ENCODE measurements around the gene HGD. TPM values are rescaled to one million over a fixed set of nuclear protein-coding genes. Genes with fewer than 3 reads are reported as not detected.

Gene HGD
- total and polyA plus RNA-seq, 4 donors, result 1.8 to 2.6 (median 2.3) TPM

- no peak overlapping the region for H3K27ac ChIP-seq (ENCODE audit: low read depth in 1 of 2, low read length in 1 of 2)
- peaks cover 0 to 3% (median 1%) of the 10 kb centered on the region in 4 donors for H3K36me3 ChIP-seq (ENCODE audit: control insufficient read depth in 4 of 4, insufficient read depth in 4 of 4, low read length in 4 of 4)
- H3K9ac ChIP-seq (ENCODE audit: insufficient read depth in 1 of 2, low read length in 2 of 2), result no peak overlapping the region
- no peaks in the 10 kb centered on the region for H3K9me3 ChIP-seq (ENCODE audit: control insufficient read depth in 4 of 4, insufficient read depth in 3 of 4, low read length in 3 of 4)
- no peak for TF ChIP-seq CTCF (IDR thresholded peaks at IDR 0.05; ENCODE audit: control extremely low read depth, extremely low read depth)
- no peaks in the 10 kb centered on the region for H3K27me3 ChIP-seq (ENCODE audit: control insufficient read depth in 3 of 3, insufficient read depth in 3 of 3, low read length in 2 of 3)
- H3K4me1 ChIP-seq (ENCODE audit: control insufficient read depth in 5 of 5, insufficient read depth in 5 of 5, low read length in 5 of 5), result no peaks in the 10 kb centered on the region
- DNase-seq (no peak), ATAC-seq (ENCODE audit: insufficient read depth, low FRiP score) (no peak)
- H3K4me3 ChIP-seq, result no peak overlapping the region
Observed at GRCh38 chr3:120713262-120713661, 31.2 kb upstream of the HGD start.

GRCh38 chr3:120710369-120710768 is 28.3 kb upstream of the HGD start:
- H3K4me1 ChIP-seq (ENCODE audit: control insufficient read depth in 5 of 5, insufficient read depth in 5 of 5, low read length in 5 of 5), result no peaks in the 10 kb centered on the region
- no peaks in the 10 kb centered on the region for H3K27me3 ChIP-seq (ENCODE audit: control insufficient read depth in 3 of 3, insufficient read depth in 3 of 3, low read length in 2 of 3)
- ATAC-seq (ENCODE audit: insufficient read depth, low FRiP score), result no peak
- no peak overlapping the region for H3K4me3 ChIP-seq
- no peaks in the 10 kb centered on the region for H3K9me3 ChIP-seq (ENCODE audit: control insufficient read depth in 4 of 4, insufficient read depth in 3 of 4, low read length in 3 of 4)
- no peak overlapping the region for H3K27ac ChIP-seq (ENCODE audit: low read depth in 1 of 2, low read length in 1 of 2)
- H3K9ac ChIP-seq (ENCODE audit: insufficient read depth in 1 of 2, low read length in 2 of 2), result no peak overlapping the region
- no peak for TF ChIP-seq CTCF (IDR thresholded peaks at IDR 0.05; ENCODE audit: control extremely low read depth, extremely low read depth)
- WGBS, 2 donors, result 92 to 96% methylated on average over 1 of the region's 1 CpG
- peaks cover 0 to 3% (median 1%) of the 10 kb centered on the region in 4 donors for H3K36me3 ChIP-seq (ENCODE audit: control insufficient read depth in 4 of 4, insufficient read depth in 4 of 4, low read length in 4 of 4)
- DNase-seq, result no peak

- H3K4me1 ChIP-seq (ENCODE audit: control insufficient read depth in 5 of 5, insufficient read depth in 5 of 5, low read length in 5 of 5), result no peaks in the 10 kb centered on the region
- H3K9me3 ChIP-seq (ENCODE audit: control insufficient read depth in 4 of 4, insufficient read depth in 3 of 4, low read length in 3 of 4), result no peaks in the 10 kb centered on the region
- no peaks in the 10 kb centered on the region for H3K27me3 ChIP-seq (ENCODE audit: control insufficient read depth in 3 of 3, insufficient read depth in 3 of 3, low read length in 2 of 3)
- DNase-seq (no peak), ATAC-seq (ENCODE audit: insufficient read depth, low FRiP score) (no peak)
- no peak overlapping the region for H3K27ac ChIP-seq (ENCODE audit: low read depth in 1 of 2, low read length in 1 of 2)
- no peak overlapping the region for H3K9ac ChIP-seq (ENCODE audit: insufficient read depth in 1 of 2, low read length in 2 of 2)
- H3K36me3 ChIP-seq (ENCODE audit: control insufficient read depth in 4 of 4, insufficient read depth in 4 of 4, low read length in 4 of 4), result peaks cover 0 to 11% (median 1%) of the 10 kb centered on the region in 4 donors
- no peak for TF ChIP-seq CTCF (IDR thresholded peaks at IDR 0.05; ENCODE audit: control extremely low read depth, extremely low read depth)
- no peak overlapping the region for H3K4me3 ChIP-seq
Observed at GRCh38 chr3:120708408-120708807, 26.4 kb upstream of the HGD start.

GRCh38 chr3:120706950-120707349 is 24.9 kb upstream of the HGD start:
- Histone ChIP-seq H3K9ac (ENCODE audit: insufficient read depth in 1 of 2, low read length in 2 of 2) (no peak overlapping the region), H3K27me3 (ENCODE audit: control insufficient read depth in 3 of 3, insufficient read depth in 3 of 3, low read length in 2 of 3) (no peaks in the 10 kb centered on the region), H3K4me3 (no peak overlapping the region), H3K36me3 (ENCODE audit: control insufficient read depth in 4 of 4, insufficient read depth in 4 of 4, low read length in 4 of 4) (peaks cover 3 to 15% (median 3%) of the 10 kb centered on the region in 4 donors), H3K9me3 (ENCODE audit: control insufficient read depth in 4 of 4, insufficient read depth in 3 of 4, low read length in 3 of 4) (peaks cover 0 to 3% (median 1%) of the 10 kb centered on the region in 4 donors), H3K27ac (ENCODE audit: low read depth in 1 of 2, low read length in 1 of 2) (no peak overlapping the region), H3K4me1 (ENCODE audit: control insufficient read depth in 5 of 5, insufficient read depth in 5 of 5, low read length in 5 of 5) (no peaks in the 10 kb centered on the region)
- no peak for TF ChIP-seq CTCF (IDR thresholded peaks at IDR 0.05; ENCODE audit: control extremely low read depth, extremely low read depth)
- no peak for DNase-seq
- ATAC-seq (ENCODE audit: insufficient read depth, low FRiP score), result no peak

All from lung (tissue), 12 donors.